NOMO-1 treated with dmso at 0.1 percent for 144 hours (cell line): ENCODE results near the gene GPC1.
"Not testable (repeated sequence)": the region's sequence is repeated elsewhere in the genome, so short reads cannot be mapped to it uniquely, and the experiment has no call there.

Source experiments
- DNase-seq: peaks from one replicate; lab custom pipeline; 2025; ENCODE audit not compliant: unreplicated experiment; lab: John Stamatoyannopoulos, UW

Gene GPC1

DNA sequence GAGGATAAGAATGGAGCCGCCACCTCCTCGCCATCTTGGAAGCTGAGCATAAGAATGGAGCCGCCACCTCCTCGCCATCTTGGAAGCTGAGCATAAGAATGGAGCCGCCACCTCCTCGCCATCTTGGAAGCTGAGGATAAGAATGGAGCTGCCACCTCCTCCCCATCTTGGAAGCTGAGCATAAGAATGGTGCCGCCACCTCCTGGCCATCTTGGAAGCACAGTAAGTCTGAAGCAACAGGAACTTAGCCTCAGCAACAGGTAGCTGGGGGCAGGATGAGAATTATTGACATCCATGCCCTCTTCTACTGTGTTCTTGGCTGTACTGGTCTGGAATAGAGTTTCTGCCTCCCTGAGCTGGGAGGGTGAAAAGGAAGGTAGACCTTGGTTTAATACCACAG, 61.6 kb downstream of the GPC1 start:
- DNase-seq, result not testable (repeated sequence)

DNA sequence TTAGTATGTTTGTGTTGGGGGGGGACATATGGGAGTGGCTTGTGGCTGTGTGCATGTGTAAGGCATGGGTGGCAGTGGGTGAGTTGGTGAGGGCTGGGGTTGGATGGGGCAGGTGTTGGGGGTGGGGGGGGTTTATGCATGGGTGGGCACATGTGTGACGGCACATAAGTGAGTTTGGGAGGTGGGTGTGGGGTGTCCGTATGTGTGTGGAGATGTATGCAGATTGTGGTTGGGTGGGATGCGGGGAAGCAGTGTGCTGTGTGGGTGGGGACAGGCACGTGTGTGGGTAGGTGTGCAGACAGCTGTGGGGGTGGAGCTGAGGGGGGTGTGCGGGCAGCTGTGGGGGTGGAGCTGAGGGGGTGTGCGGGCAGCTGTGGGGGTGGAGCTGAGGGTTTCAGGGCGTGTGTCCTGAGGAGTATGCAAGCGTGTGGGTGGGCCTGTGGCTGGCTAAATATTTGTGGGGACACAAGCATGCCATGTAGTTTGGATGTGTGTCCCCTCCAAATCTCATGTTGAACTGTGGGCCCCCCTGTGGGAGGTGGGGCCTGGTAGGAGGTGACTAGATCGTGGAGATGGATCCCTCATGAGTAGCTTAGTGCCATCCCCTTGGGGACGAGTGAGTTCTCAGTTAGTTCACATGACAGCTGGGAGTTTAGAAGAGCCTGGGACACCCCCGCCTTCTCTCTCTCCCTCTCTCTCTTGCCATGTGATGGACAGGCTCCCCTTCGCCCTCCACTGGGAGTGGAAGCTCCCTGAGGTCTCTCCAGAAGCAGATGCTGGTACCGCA, 62.9 kb downstream of the GPC1 start:
- DNase-seq, result no peak

DNA sequence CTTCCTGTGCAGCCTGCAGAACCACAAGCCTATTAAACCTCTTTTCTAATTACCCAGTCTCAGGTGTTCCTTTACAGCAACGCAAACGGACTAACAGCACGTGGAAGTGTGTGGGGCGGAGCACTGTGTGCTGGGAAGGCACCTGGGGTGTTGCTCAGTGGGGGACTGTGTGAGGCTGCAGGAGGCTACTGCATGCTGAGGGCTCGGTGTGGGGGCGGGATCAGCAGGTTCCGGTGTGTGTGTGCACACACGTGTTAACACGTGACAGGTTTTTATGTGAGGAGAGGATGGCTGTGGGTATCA, 63.4 kb downstream of the GPC1 start:
- no peak for DNase-seq

- no peak for DNase-seq
Observed at GRCh38 chr2:240499309-240500301, 64.1 kb downstream of the GPC1 start.

GRCh38 chr2:240500561-240501423, 65.3 kb downstream of the GPC1 start:
- DNase-seq, result no peak

GRCh38 chr2:240501531-240501991, 66.1 kb downstream of the GPC1 start:
- no peak for DNase-seq

DNA sequence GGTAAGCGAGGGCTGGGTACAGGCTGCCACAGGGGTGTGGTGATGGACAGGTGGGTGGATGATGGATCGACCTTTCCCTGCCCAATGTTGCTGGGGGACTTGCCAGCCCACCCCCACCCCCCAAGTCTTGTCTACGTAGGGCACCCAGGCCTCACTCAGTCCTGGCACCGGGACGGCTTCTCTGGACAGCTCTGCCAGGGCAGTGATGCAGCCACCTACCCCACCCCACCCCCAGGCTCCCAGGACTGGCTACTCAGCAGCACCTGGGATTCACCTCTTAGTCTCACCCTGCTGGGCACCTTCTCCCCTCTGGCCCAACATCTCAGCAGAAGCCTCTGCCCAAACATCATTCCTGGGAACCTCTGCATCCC, 66.6 kb downstream of the GPC1 start:
- no peak for DNase-seq

- DNase-seq, result no peak
Observed at GRCh38 chr2:240502430-240503121, 67.1 kb downstream of the GPC1 start.

DNA sequence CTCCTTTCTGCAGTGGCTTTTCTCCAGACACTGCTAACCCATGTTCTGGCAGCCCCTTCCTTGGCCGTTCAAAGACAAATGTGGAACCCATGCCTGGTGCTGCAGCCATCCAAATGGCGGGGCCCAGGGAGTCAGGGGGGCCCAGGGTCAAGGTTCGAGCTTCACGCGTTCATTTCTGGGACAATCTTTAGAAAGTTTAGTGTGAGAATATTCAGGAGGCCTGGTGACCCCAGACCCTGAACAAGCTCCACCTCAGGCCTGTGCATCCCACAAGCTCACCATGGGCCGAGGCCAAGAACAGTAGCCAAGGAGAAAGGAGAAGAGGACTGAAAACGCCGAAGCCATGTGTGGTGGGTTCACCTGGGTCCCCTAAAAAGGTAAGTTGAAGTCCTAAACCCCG, 67.9 kb downstream of the GPC1 start:
- no peak for DNase-seq

DNA sequence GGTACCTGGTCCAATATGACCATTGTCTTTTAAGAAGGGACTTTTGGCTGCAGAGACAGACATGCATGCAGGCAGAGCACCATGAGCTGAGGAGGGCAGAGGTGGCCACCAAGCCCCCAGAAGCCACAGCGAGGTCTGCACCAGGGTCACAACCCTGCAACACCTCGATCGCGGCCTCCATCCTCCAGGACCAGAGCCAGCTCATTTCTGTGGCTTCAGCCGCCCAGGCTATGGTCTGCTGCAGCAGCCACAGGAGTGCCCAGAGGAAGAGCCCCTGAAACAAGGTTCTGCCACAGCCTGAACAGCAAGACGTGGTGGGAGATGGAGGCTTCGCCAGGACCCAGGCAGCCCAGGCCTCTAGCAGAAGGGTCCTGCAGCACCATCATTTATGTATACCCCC, 68.4 kb downstream of the GPC1 start:
- DNase-seq, result no peak

- DNase-seq, result no peak
Observed at GRCh38 chr2:240505910-240506309, 70.4 kb downstream of the GPC1 start.

- no peak for DNase-seq
Observed at GRCh38 chr2:240506406-240507059, 71.1 kb downstream of the GPC1 start.

DNA sequence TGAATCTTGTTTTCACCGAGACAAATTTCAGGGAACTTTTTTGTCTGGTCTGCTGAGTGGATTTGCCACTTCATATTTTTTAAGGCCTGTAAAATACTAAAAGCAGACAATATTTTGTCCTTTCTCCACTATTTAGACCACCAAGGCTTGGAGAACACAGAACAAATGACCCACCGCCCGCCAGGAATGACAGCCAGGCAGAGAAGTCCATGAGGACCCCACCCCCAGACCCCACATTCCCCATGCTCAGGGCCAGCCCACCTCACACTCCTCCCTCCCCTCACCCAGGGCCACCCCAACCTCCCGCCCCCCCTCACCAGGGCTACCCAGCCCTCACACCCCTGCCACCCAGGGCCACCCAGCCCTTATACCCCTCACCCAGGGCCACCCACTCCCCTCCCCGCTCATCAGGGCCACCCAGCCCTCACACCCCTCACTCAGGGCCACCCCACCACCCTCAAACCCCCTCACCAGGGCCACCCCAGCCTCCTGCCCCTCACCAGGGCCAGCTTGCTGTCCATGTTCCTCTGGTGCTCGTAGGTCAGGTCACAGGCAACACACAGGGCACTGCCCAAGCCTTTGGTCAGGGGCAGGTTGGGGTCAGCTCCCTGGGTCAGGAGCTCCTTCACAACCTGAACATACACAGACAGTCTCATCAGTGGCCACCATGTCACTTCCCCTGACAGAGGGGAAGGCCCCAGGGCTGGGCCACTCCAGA, 71.8 kb downstream of the GPC1 start:
- DNase-seq, result no peak

DNA sequence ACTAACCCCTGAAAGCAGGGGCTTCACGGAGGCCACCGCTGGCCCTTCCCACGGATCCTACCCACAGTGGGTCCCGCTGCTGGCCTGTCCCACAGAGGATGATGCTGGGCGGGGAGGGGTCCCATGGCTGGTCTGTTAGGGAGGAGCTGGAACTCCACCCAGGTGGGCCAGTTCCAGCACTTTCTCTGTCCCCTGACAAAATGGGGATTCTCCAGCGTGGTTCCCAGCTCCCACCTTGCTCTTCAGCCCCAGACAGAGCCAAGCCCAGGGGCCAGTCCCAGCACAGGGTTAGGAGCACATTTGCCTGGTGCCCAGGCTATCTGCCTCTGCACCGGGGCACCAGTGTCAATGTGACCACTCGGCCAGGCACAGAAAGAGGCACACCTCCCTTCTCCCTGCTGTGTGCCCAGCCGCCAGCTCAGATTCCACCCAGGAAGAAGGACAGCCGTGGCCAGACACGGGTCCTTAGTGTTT, 72.4 kb downstream of the GPC1 start:
- DNase-seq, result no peak

DNA sequence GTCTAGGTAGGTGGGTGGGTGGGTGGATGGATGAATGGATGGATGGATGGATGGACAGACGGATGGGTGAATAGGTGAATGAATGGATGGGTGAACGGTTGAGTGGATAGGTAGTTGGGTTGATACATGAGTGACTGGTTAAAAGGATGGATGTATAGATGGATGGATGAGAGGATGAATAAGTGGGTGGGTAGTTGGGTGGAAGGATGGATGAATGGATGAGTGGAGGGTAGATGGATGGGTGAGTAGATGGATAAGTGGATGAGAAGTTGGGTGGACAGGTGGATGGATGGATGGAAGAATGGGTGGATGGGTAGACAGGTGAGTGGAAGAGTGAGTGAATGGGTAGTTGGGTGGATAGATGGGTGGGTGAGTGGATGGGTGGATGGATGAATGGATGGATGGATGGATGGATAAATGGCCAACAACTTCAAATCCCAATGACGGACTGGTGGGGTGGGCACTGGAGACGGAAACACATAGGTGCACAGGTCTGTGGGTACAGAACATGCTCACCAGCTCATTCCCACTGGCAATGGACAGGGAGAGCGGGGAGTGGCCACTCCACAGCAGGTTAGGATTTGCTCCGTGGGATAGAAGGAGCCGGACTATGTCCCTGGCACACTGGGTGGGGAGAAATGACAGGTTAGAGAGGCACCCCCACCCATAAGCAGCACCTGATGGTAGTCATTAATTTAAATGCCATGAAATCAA, 73.5 kb downstream of the GPC1 start:
- no peak for DNase-seq

DNA sequence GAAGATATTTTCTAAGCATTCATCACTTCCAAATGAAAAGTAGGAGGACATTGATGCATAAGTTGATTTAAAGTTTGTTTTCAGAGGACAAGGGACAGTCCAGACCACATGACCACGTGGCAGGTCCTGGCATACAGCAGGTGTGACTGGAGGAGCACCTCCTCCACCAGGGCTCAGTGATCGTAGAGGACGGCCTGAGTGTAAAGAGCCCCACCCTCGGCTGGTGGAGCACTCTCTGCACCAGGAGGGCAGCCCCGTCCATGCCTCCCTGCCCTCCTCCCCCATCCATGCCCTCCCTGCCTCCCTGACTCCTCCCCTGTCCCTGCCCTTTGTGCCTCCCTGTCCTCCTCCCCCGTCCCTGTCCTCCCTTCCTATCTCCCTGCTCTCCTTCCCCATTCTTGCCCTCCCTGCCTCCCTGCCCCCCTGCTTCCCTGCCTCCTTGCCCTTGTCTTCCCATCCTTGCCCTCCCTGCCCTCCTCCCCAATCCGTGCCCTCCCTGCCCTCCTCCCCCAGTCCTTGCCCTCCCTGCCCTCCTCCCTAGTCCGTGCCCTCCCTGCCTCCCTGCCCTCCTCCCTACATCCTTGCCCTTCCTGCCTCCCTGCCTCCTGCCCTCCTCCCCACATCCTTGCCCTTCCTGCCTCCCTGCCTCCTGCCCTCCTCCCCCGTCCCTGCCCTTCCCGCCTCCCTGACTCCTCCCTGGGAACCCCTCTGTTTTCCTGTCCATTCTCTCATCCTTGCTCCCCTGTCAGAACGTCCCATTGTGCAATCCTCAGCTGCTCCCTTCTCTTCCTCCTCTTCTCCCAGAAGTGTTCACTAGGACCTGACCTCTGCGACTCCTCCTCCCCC, 74.4 kb downstream of the GPC1 start:
- DNase-seq, result no peak

DNA sequence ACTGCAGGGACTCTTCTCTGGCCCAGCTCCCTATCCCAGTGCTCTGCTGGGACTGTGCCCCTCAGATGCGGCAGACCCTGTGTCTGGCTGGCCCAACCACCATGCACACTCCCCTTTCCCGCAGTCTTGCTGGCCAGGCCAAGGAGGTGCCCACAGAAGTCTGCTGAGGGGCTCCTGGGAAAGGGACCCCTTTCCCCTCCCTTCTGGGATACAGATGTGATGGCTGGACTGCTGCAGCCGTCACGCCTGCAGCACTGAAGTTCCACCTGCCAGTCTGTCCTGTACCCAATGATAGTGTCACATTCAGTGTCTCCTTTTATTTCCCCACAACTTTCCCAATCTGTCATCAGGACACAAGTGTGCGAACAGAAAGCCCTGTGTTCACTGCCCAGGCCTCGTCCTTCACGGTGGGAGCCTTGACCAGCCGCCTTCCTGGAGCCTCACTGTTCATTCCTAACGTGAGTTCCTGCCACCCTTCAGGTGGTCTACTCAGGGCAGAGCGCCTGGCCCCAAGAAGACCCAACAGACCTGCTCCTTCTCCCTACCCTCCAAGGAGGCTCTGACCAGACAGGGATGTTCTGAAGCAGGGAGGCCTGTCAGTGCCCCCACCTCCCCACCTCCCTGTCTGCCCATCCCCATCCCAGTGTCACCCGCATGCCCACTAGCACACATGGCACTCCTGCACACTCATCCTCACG, 75.2 kb downstream of the GPC1 start:
- DNase-seq, result no peak
